ENCODE results near the gene NKTR.

GRCh38 chr3:42632146-42632545 is 31.7 kb downstream of the NKTR start:
- no peak for TF ChIP-seq POLR2A (IDR thresholded peaks at IDR 0.05)
- TF ChIP-seq, protein P1, sequence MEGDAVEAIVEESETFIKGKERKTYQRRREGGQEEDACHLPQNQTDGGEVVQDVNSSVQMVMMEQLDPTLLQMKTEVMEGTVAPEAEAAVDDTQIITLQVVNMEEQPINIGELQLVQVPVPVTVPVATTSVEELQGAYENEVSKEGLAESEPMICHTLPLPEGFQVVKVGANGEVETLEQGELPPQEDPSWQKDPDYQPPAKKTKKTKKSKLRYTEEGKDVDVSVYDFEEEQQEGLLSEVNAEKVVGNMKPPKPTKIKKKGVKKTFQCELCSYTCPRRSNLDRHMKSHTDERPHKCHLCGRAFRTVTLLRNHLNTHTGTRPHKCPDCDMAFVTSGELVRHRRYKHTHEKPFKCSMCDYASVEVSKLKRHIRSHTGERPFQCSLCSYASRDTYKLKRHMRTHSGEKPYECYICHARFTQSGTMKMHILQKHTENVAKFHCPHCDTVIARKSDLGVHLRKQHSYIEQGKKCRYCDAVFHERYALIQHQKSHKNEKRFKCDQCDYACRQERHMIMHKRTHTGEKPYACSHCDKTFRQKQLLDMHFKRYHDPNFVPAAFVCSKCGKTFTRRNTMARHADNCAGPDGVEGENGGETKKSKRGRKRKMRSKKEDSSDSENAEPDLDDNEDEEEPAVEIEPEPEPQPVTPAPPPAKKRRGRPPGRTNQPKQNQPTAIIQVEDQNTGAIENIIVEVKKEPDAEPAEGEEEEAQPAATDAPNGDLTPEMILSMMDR (IDR thresholded peaks at IDR 0.05), result no peak

Measured in lower leg skin (tissue), 3 donors.